Adrenal gland (tissue), 5 donors: ENCODE data around the gene CALB2.

Experiments
- POLR2A ChIP-seq, 2 donors: fragments of 450-650 bp; IDR thresholded peaks; one replicate each; pipeline ENCODE4 v1.6.1; 2017; ENCODE audit warnings: antibody characterized with exemption in 2 of 2, mild to moderate bottlenecking in 2 of 2, moderate library complexity in 1 of 2
- TF ChIP-seq, protein P1 (sequence below), 6 experiments: fragments of 450-650 bp in 4 of 6; fragments of 200-600 bp in 2 of 6; sonication (generic) in 1 of 6; IDR thresholded peaks; 1 replicate in 5 of 6; 2 replicates in 1 of 6; pipeline versions ENCODE4 v1.5.1 to v1.8.0; 2016 to 2021; ENCODE audit warnings: antibody characterized with exemption in 6 of 6, mild to moderate bottlenecking in 2 of 6, moderate library complexity in 1 of 6
- donor health status: DM: no; HTN: no; CAD: no.

DNA sequence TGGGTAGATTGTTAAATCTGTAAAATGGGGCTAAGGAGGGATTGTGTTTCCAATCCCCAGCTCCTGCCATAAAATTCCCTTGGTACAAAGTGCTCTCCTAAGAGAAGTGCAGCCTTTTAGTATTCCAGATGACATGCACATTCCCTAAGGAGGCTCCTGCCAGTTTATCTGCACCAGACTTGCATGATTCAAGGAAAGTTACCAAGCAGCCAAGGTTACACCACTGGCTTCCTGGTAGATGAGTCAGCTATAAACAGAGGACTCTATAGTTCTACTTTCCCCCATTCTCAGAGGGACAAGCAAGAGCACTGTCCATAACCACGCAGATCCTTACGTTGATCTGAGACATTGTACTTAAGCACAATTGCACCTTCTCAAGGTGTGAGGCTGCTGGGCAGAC, 1.9 kb downstream of the CALB2 start:
- peak in 1 of 2 donors; percentile 26 for TF ChIP-seq POLR2A (IDR thresholded peaks at IDR 0.05)
- TF ChIP-seq, protein P1, sequence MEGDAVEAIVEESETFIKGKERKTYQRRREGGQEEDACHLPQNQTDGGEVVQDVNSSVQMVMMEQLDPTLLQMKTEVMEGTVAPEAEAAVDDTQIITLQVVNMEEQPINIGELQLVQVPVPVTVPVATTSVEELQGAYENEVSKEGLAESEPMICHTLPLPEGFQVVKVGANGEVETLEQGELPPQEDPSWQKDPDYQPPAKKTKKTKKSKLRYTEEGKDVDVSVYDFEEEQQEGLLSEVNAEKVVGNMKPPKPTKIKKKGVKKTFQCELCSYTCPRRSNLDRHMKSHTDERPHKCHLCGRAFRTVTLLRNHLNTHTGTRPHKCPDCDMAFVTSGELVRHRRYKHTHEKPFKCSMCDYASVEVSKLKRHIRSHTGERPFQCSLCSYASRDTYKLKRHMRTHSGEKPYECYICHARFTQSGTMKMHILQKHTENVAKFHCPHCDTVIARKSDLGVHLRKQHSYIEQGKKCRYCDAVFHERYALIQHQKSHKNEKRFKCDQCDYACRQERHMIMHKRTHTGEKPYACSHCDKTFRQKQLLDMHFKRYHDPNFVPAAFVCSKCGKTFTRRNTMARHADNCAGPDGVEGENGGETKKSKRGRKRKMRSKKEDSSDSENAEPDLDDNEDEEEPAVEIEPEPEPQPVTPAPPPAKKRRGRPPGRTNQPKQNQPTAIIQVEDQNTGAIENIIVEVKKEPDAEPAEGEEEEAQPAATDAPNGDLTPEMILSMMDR (IDR thresholded peaks at IDR 0.05) = no peak
